Stimulated activated CD8-positive, alpha-beta memory T cell treated with anti-CD3 and anti-CD28 coated beads, Interleukin-4, amount 100 ng/mL, for 1 hour (primary cell): Measurements from ENCODE around the gene ATP1A4.

Source experiments
- DNase-seq, 2 donors: peaks; one replicate each; pipeline ENCODE4 v3.0.0-alpha.2; 2020; ENCODE audit warnings: low read depth in 2 of 2, low spot score in 1 of 2

The ATP1A4 gene

DNA sequence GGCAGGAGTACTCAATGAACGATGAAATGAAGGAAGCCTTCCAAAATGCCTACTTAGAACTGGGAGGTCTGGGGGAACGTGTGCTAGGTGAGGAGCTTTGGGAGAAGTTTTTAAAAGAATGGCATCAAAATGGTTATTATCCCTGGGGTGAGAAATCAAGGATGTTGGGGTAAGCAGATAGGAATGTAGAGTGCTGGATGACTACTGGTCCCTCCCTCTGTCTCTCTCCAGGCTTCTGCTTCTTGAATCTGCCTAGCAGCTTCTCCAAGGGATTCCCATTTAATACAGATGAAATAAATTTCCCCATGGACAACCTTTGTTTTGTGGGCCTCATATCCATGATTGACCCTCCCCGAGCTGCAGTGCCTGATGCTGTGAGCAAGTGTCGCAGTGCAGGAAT, 20.0 kb downstream of the ATP1A4 start:
- no peak for DNase-seq

- DNase-seq: no peak
Measured at GRCh38 chr1:160171980-160172379, 20.6 kb downstream of the ATP1A4 start.

DNA sequence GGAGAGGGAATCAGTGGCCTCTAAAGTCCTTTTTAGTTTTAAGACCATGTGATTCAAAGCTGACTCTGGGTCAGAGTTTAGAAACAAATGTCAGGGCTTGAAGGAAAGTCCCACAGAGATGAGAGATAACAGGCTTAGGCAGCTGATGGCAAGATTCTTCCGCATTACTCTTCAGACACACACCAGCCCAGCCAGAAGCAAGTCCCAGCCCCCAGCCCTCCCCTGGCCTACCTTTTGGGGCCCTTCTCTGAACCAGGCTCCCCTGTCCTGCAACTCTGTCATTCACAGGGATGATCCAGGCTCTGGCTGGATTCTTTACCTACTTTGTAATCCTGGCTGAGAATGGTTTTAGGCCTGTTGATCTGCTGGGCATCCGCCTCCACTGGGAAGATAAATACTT, 25.8 kb downstream of the ATP1A4 start:
- DNase-seq: no peak

GRCh38 chr1:160177667-160178066, 26.3 kb downstream of the ATP1A4 start:
- no peak for DNase-seq

DNA sequence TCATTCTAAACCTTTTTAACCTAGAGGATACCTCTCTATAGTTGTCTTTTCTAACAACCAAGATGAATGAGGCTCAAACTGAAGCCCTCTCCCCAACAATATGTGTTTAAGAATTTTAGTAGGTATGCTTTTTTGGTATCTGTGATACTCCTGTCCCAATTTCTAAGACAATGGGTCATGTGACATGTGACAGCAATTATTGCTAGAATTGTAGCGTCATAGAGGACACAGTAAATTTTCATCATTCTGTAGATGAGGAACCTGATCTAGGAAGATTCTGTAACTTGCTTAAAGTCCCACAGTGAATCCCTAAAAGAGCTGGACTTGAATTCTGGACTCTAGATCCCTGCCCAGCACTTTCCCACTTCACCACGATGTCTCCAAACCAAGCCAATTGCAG, 27.3 kb downstream of the ATP1A4 start:
- DNase-seq: no peak

DNA sequence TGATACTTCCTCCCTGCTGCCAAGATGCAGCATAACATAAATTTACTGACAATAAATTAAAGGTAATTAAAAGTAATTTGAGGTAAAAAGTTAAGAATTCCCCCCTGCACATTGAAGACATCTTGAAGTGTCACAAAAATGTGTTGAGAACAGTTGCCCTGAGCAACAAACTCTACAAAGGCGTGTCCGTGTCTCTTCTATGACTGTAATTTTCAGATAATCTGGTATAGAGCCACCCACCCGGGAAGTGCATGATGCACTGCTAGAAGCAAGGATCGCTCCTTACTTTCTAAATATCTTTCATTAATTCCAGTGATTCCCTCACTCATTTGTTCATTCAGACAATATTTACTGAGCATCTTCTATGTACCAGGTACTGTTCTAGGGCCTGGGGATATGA, 27.9 kb downstream of the ATP1A4 start:
- no peak for DNase-seq

GRCh38 chr1:160186246-160186645, 34.8 kb downstream of the ATP1A4 start:
- DNase-seq: no peak

GRCh38 chr1:160186729-160187128, 35.3 kb downstream of the ATP1A4 start:
- DNase-seq: no peak

DNA sequence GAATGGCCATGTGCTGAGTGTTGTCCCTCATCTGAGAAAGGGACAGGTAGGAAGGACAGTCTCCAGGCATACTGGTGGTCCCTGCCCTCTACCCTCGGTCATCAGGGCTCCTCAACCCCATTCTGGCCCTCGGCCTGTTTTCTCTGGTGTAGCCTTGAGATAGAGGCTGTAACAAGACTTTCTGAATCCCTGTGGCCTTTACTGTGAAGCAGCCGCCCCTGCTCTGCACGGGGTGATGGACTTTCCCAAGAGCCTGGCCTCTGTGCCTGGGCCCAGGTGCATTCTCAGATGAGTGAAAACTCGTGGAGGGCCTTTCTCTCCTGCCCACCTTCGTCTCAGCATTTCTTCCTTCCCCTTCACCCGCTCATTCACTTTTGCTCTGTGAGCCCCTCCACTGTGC, 36.0 kb downstream of the ATP1A4 start:
- DNase-seq: no peak

- no peak for DNase-seq
Measured at GRCh38 chr1:160188341-160188740, 36.9 kb downstream of the ATP1A4 start.

DNA sequence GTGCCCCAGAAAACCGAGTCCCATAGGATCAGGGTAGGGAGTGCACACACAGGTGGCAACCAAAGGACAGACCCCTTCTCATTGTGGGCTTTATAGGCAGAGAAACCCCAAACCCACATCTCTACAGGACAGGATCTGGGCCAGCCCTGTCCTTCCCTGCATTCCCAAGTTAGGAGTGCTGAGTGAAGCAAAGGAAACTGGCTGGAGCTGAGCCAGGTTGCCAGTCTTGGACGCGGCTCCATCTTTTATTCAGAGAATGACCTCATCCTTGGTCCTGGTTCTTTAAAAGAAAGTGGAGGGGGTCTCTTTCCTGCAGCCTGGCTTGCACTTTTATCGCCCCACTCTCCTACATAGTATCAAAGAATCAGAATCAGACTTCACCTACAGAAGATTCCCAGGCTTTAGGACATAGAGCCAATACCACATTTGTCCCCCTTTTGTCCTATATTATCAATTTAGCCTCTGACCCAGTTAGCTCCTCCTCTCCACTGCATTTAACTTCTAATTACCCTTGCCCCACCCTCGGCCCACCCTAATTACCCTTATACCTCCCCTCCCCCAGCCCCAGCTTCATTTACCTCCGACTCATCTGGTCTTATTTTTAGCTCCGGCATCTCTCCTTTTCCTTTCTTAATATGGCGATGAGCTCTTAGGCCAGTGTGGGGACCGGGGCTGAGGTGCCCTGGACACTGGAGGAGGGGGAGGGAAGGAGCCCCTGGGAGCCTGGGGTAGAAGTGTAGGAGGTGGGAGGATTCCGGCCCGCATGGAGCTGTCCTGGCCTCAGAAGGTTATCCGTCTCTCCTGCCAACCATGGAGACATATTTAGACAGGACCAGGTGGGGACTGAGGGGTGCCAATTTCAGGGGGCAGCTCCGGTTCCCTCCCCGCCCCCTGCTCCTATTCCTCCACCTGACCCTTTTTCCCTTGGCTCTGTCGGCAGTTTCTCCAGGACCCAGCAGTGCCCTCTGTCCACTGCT, 38.5 kb downstream of the ATP1A4 start, which contains the start of gene CASQ1:
CASQ1 (plus strand) TSS at position 927 of the 977 bp plus-strand sequence. CDS start 177 bp downstream, outside the sequence.
- no peak for DNase-seq

DNA sequence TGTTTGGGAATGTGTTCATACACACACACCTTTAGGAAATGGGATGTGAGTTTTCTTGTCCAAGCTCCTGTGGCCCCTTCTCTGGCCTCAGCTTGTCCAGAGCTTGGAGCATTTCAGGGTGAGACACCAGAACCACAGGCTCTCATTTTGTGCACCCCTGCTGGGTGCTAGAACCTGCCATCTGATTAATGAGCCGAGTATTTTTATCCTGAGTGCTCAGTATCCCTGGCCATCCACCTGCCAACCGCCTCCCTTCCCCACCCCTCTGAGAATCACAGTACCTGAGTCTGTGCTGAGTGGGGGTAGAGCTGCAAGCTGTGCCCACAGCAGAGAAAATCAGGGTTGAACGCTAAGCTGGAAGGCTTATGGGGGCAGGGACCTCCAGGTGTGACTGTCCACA, 40.4 kb downstream of the ATP1A4 start:
- DNase-seq: no peak

- DNase-seq: no peak
Measured at GRCh38 chr1:160192234-160192633, 40.8 kb downstream of the ATP1A4 start.

DNA sequence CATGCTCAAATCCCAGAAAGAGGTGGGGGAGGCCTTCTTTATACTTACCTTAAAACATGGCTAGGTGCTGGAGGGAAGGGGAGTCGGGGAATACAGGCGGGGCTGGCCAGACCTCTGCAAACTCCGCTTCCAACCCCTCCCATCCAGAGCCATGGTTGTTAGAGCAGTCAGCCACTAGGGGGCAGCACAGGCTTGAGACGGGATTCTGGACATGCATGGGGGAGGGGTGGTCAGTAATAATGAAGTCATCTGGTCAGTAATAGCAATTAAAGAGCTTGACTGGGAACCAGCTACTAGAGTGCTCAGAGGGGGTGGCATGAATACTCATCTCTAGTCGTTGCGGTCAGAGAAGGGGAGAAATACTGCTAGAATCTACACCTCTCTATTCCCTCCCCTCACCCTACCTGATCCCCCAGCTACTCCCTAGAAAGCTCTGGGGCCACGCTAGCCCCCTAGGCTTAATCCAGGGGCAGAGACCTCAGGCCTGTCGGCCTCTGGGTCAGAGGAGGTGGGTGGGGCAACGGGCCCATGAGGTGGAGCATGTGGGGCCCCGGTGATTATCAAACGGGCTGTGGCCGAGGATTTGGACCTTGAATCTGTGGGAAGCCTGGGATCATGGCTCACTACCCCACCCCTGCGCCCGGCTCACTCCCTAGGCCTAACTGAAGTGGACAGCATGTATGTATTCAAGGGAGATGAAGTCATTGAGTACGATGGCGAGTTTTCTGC, 41.9 kb downstream of the ATP1A4 start:
- peak; percentile 68 to 74 for DNase-seq

GRCh38 chr1:160193832-160194736, 42.7 kb downstream of the ATP1A4 start:
- no peak for DNase-seq

GRCh38 chr1:160194737-160195059, 43.3 kb downstream of the ATP1A4 start:
- DNase-seq: no peak

DNA sequence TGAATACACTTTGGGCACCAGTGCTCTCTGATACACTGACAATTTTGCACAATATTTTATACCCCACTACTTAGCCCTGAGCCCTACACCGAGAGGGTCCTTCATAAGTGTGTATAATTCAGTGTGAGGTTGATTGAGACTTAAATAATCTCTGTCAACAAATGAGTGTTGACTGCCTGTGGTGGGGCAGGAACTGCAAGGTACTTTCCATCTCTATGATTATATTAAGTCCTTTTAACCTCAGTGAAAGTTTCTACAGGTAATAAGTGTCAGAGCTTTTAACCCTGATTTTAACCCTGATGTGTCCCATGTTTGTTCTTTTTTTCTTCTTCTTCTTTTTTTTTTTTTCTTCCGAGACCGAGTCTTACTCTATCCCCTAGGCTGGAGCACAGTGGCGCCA, 44.7 kb downstream of the ATP1A4 start:
- no peak for DNase-seq

DNA sequence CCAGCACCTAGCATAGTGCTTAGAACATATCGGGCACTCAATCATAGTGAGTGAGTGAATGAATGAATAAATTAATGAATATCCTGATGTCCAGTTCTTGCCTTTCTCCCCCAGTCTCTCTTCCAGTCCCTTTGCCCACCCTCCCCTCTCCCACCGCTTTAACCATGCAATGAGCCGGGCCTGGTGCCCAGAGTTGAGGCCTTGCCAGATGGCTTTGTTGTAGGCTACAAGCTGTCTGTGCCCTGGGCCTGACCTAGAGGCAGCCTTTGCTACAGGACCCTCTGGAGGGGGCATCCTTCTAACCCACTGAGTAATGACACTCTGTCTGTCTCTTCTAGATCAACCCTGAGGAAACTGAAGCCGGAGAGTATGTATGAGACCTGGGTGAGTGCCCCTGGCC, 45.8 kb downstream of the ATP1A4 start:
- no peak for DNase-seq

- DNase-seq: no peak
Measured at GRCh38 chr1:160200786-160201185, 49.4 kb downstream of the ATP1A4 start.

- DNase-seq: no peak
Measured at GRCh38 chr1:160204526-160205241, 53.3 kb downstream of the ATP1A4 start.
